HG03280 (cell line): Measurements from ENCODE around the gene OSCP1.

Experiments
- ATAC-seq: cut with Tn5 transposase; IDR thresholded peaks from one replicate; pipeline ENCODE4 v1.9.1; 2021; ENCODE audit warnings: mild to moderate bottlenecking, moderate library complexity; ENCODE audit not compliant: unreplicated experiment

The OSCP1 gene

DNA sequence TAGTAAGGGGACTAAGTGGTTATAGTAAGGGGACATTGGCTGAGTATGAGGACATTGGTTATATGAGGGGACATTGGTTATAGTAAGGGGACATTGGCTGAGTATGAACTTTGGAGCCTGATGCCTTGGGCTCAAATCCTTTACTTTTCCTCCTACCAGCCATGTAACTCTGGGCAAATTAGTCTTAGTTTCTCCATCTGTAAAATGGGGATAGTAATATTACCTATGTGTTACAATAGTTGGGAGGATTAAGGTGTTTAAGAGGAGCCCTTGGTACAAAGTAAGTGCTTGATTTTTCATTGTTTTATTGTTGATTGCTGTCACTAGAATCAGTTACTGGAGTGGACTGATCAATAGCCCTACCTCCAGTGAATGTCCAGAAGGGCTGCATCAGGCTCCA is 2.8 kb downstream of the OSCP1 start:
- ATAC-seq, result no peak

DNA sequence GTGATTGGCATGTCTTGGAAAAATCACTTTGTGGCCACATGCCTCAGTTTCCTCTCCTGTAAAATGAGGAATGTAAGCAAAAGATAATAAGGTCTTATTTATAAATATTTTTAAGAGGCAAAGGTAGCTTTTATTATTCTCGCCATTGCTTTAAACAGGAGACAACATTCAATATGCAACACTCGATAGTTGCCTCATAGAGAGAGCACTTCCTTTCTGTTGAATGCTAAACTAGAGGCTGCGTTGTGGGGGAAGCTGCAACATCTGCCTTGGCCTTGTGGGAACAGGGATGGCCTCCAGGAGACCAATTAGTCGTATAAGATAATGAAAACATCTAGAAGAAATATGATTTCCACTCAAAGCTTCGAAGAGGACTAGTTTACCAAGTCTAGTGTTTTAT is 3.5 kb downstream of the OSCP1 start:
- ATAC-seq, result no peak

DNA sequence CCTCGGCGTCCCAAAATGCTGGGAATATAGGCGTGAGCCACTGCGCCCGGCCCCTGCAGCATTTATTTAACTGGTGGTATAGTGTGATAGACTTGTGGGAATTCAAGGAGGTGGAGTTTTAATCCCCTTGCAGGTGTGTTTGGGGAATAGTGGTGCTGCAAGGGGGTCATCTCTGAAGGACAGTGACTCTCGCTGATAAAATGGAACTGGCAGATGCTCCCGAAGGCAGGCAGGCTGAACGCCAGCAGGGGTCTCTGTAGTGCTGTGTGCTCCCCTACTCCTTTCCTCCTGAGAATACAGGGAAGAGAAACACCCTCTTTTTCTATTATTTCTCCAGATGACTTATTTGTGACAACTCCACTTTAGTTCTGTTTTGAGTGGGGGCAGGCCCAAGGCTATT is 4.0 kb downstream of the OSCP1 start:
- ATAC-seq, result no peak

DNA sequence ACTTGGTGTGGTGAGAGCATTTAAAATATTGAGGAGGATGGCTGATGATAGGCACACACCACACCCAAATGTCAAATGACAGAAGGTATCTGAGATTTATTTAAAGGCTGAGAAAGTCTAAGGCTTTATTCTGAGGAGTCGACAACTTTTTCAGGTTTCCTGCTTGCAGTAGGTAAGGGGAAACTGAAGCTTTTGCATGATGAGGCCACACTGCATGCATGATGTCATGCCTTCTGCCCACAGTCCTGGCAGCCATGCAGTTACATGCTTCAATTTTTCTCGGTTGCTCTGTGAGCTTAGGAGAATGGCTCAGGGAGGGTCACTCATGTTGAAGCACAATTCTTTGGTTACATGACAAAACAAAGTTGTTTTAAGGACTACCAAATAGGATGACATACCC is 7.0 kb downstream of the OSCP1 start:
- no peak for ATAC-seq

DNA sequence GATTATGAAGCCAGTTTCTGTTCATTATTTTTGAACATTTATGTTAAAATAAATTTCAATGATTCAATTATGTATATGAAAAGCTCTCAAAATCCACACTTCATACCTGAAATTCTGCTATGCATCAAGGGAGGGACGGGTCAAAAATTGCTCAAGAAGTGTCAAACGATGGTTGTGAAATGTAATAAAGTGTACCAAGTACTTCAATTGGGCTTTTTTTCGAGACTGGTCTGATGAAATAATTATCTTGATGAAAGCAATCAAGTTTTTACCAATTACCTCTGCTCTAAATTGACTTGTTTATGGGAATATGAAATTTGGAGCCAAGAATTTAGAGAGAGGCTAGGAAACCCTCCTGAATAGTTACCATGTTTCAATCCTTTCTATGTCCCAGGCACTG is 7.9 kb downstream of the OSCP1 start:
- ATAC-seq, result no peak

DNA sequence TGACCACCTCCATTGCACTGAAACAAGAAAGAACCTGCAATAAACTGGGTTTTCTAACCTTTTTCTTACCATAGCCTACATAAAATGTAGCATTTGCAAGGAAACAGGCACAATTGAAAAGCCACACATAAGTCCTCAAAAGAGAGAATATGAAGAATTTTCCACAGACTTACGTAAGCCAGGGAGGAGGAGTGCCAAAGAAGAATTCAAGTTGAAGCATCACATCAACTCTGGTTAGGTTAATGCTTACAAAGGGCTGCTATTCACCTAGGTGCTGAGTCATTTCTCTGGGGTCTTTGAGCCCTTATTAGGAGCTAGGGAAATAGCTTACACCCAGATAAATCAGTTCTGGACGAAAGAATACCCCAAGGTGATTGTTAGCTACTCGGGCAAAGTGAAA is 9.6 kb downstream of the OSCP1 start:
- ATAC-seq, result no peak

DNA sequence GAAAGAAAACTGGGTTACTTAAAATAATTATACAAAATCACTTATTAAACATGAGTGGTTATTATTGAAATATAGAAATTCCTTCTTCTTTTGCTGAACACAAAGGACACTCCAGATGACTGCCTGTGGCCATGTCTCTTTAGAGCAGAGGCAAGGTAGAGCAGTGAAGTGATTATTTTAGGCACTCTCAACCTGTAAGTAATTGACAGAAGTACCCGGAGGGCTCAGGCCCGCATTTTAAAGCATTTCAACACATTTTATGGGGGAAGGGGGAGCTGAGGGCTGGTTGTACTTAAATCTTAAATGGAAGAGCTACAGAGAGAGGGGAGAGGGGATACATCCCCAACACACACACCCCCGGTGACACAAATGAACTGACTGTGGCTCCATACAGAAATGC is 10.2 kb downstream of the OSCP1 start:
- no peak for ATAC-seq

DNA sequence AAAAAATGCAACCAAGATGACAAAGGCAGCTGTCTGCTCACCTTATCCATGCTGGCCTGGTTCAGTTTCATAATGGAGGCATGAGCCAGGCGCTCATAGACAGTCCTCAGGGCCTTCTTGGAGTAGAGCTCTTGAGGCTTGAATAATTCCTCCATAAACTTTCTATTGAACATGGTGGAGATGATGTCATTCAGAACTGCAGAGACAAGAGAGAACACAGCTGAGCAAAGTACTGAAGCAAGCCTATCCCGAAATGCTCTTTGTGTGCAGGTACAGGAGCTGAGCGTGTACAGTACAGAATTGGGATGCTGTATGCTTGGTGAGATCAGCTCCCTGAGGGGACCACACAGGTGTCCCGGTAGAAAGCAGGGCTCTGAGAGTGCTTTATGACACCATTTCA is 11.5 kb downstream of the OSCP1 start:
- no peak for ATAC-seq

DNA sequence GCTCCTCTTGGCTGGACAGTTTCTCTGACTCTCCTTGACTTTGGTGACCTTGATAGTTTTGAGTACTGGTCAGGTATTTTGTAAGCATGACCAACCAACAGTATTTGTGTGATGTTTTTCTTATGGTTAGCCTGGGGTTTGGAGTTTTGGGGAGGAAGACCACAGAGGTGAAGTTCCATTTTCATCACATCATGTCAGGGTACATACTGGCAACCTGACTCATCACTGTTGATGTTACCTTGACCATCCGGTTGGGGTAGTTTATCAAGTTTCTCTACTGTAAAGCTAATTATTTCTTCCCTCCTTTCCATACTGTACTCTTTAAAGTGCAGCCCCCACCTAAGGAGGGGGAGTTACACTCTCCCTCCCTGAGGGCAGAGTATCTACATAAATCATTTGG is 13.4 kb downstream of the OSCP1 start:
- ATAC-seq, result no peak

DNA sequence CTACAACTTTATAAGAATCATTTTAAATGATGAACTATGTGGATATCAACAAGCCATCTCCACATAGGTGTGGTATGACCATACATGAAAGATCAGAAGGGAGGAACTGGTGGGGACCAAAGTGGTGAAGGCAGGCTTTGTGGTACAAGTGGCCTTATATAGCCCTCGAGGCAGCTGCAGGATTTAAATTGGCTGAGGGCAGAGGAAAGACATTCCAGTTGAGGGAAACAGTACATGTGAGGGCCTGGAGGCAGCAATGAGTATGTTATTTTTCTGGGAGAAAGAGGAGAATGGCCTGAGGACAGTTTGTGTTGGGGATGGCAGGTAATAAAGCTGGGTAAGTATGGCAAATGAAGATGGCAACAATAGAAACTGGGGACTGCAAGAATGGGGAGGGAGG is 17.1 kb downstream of the OSCP1 start:
- no peak for ATAC-seq

DNA sequence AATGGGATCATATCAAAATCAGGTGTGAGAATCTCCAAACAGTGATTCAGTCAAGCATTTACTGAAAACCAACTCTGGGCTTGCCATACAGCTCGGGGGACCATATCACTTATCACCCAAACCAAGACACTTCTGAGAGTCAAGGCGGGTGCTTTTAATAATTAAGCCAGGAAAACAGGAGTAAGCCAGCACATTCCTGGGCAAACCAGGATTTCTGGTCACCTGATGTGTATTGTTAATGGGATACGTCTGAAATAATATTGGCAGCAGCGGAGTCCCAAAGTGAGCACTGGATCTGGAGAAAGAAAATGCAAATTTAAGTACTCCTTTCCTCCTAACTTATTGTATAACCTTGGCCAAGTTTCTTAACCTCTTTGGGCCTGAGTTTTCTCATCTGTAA is 17.6 kb downstream of the OSCP1 start:
- ATAC-seq, result no peak

DNA sequence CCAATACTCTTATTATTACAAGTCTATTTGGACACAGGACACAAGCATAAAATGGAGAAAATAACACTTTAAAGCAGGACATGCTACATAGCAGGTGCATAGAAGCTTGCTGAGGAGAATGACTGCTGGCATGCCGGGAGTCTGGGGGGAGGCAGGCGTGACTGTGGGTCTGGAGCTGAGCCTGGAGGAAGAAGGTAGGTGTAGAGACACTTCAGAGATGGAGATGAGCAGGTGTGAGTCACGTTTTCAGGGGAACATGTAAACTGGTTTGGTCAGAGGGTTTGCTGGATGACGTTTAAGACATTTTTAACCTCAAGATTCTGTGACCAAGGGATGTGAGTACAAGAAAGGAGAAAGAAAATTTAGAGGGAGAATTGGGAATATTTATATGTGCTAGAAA is 24.5 kb downstream of the OSCP1 start:
- ATAC-seq, result no peak

DNA sequence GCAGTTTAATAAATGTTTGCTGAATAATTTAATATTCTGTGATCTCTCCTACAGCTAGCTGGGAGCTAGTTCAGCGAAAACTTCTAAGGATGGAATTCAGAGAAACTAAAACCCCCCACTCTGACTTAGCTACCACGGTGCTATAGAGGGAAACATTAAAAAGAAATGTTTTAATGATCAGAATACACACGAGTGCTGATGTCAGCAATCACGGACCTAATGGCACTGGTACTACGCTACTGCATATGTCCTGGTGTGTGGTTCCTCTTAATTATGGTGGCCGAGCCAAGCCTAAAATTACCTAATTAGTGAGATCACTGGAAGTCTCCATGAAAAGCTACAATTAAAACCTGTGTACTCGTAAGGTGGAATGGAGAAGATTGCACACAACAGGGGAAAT is 28.6 kb downstream of the OSCP1 start:
- ATAC-seq, result no peak

DNA sequence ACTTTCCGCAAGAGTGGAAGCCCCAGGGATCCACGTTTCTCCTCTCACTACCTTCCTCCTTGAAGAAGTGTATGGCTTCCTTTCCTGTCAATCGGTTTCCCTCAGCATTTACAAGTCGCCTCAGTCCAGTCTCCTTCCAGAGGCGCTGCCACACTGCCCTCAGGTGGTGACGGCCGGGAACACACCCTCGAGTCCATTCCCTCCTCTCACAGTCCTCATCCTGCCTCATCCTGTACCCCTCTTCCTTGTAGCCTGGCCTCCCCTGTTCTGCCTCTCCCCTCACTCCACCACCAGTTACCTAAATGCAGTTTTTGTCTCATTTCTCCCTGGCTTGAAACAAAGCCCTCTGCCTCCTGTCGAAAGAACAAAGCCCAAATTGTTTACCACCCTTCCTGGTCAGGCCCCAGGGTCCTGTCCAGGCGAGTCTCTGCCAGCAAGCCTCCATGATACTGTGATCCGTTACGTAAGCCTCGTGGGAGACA is 29.4 kb downstream of the OSCP1 start:
- ATAC-seq, result no peak

DNA sequence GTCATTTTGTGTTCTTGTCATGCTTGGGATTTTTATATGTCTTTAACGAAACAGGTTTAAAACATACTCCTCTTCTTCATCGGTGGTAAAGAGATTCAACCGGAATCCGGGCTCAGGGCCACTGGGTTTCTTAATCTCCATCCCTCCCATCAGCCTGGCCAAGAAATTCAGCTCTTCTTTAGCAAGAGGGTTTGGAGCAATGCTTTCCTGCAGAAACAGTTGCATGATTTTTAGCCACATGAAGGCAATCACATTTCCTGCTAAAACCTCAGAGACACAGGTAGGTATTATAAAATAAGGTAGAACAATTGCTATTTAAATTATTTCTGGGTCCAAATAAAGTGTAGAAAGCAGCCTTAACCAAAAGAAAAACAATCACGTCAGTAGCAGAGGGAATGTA is 29.8 kb downstream of the OSCP1 start:
- no peak for ATAC-seq

DNA sequence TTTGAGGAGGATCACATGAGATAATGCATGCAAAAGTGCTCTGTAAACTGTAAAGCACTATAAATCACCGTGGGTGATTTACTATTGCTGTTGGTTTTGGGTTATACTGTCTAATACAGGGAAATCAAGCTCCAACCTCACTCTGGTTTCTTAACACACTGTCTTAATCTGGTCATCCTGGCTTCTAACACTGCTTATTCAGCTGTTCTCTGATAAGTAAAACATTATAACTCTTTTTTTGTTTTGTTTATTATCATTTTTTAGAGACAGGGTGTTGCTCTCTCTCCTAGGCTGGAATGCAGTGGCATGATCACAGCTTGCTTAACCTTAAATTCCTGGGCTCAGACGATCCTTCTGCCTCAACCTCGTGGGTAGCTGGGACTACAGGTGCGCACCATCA is 30.7 kb downstream of the OSCP1 start:
- ATAC-seq, result no peak

DNA sequence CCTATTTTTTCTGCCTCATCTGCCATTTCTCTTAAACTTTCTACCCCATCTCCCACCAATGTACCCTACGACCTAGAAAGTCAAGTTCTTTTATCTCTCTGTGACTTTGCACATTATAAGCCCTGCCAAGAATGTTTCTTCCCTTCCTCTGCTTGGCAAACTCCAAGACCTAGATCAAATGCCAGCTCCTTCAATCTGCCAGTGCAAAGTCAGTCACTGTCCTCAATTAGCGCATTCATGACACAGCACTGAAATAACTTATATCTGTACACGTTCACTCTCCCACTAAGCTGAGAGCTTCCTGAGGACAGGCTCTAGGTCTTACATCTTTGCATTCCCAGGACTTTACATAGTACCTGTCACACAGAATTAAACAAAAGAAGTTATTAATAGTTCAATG is 31.1 kb downstream of the OSCP1 start:
- no peak for ATAC-seq

DNA sequence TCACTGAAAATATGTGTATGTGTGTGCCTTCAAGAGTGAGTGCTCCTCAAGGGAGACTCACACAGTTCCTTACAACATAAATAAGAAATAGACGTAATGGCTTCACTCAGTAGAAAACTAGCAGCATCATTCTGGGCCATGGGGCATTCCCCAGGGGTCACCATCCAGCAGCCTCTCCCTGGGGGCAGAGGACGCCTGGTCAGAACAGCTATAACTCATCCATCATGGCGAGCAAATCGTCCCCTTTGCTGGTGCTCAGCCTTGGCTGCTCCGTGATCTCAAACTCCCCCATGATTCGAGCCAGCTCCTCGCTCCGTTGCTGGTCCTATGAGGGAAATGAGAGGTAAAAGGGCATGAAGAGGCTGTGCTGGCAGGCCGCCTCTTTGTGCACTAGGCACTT is 32.3 kb downstream of the OSCP1 start:
- ATAC-seq, result no peak

DNA sequence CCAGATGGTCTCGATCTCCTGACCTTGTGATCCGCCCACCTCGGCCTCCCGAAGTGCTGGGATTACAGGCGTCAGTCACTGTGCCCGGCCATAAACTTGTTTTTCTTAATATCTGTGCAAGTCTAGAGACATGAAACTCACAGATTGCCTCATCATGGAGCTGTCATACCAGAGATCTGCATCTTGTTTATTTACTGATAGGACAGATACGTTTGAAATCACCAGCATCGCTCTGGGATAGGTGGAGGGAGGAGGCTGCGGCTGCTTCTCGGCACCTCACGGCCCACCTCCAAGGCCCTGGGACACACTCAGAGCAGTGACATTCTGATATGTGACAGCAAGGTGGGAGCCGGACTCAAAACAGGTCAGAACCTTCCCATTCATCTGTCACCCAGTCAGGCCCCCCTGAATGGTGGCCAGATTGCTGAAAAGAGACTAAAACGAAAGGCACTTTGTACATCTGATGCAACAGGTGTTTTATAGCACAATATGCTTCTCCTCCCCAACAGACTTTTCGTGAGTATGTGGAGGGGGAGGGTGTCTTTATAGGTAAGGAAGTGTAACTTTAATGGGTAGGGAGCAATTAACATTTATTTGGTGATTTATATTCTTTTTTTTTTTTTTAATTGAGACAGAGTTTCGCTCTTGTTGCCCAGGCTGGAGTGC is 34.5 kb downstream of the OSCP1 start:
- no peak for ATAC-seq

DNA sequence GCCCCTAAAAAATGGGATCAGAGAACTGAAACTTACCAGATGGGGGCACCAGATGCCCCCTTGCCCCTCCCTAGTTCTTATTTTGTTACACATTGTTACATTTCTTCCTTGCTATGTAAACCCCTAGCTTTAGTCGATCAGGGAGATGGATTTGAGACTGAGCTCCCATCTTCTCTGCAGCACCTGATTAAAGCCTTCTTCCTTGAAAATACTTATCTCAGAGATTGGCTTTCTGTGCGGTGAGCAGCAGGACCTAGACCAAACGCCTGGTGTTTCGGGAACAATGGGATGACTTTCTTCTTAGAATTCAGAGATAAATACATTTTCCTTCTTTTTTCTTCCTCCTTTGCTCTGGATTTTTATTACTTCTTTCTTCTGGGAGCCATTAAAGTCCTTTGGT is 35.9 kb downstream of the OSCP1 start:
- no peak for ATAC-seq

DNA sequence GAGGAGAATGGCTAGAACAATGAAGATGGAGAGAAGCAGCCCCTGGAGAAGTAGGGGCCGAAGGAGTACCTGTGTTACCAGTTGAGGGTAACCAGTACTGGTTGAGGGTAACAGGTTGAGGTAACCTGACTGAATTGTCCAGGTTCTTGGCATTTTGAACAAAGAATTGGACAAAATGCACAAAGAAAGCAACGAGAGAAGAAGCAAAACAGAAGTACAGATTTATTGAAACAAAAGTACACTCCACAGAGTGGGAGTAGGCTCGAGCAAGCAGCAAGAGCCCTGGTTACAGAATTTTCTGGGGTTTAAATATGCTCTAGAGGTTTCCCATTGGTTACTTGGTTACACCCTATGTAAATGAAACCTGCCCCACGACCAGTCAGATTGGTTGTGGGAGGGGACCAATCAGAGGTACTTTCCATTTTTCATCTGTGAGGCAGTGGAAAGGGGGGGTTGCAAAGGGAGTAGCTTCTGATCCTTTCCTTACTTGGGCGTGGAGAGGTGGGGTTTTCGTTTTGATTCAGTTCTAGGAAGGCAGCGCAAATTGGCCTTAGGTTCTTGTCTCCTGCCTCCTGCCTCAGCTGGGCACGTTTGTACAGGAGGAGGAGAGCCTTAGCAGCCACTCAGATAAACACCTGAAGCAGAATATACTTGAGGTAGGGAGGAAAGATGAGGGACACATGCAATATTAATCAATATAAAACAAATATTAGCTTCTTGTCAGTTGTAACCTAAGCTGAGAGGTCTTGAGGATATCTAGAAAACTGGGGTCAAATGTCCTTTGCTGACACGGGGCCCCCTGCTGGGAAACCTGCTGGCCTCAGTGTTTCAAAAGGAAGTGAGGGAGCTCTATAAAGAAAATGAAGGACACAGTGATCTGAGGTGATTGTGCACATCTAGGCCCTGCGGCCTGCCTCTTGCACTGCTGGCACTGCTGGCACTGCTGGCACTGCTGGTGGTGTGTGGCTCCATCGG is 38.3 kb downstream of the OSCP1 start:
- ATAC-seq, result no peak

DNA sequence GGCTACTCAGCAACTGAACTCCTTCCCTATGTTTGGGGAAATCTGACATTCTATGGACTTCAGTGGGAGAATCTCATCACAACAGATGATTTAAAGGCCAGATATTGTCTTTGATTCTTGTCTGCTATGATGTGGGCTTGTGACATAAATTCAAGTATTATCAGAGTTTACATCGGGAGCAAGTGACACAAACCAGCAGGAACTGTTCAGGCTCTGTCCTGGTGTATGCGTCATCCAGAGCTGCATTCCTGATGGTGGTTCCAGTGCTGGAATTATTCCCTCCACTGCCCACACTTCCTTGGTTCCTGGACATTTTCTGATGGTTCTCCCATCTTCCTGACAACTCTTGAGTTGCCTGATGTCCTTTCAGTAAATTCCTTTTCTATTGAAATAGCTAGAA is 41.8 kb downstream of the OSCP1 start:
- no peak for ATAC-seq
